ENCODE results near the gene ARHGAP42. TPM values are rescaled to one million over a fixed set of nuclear protein-coding genes. Genes with fewer than 3 reads are reported as not detected.

ARHGAP42 gene
- total and polyA plus RNA-seq, 8 donors = 2.3 to 119 (median 39.3) TPM

GRCh38 chr11:100711984-100712383 is 24.9 kb downstream of the ARHGAP42 start:
- Histone ChIP-seq H3K27ac (no peak overlapping the region), H3K9me3 (no peaks in the 10 kb centered on the region), H3K27me3 (no peaks in the 10 kb centered on the region), H3K36me3 (no peaks in the 10 kb centered on the region), H3K4me3 (no peak overlapping the region), H3K4me1 (no peaks in the 10 kb centered on the region)
- intact Hi-C loops (cut with DNase I; ENCODE audit: low total_unique reads) = no loop called here
- no peak for DNase-seq
- WGBS, 5 donors = 70 to 90% (median 88%) methylated on average over 3 of the region's 3 CpGs
- TF ChIP-seq POLR2A (IDR thresholded peaks at IDR 0.05) (no peak), EP300 (IDR thresholded peaks at IDR 0.05) (no peak)

GRCh38 chr11:100712583-100712982 is 25.5 kb downstream of the ARHGAP42 start:
- DNase-seq = no peak
- Histone ChIP-seq H3K27me3 (no peaks in the 10 kb centered on the region), H3K27ac (no peak overlapping the region), H3K4me3 (no peak overlapping the region), H3K9me3 (no peaks in the 10 kb centered on the region), H3K4me1 (no peaks in the 10 kb centered on the region), H3K36me3 (no peaks in the 10 kb centered on the region)
- TF ChIP-seq POLR2AphosphoS5 (IDR thresholded peaks at IDR 0.05) = no peak
- no peak for TF ChIP-seq POLR2A (IDR thresholded peaks at IDR 0.05)
- TF ChIP-seq CTCF (IDR thresholded peaks at IDR 0.05) = no peak
- TF ChIP-seq EP300 (IDR thresholded peaks at IDR 0.05) = no peak
- intact Hi-C loops (cut with DNase I; ENCODE audit: low total_unique reads) = no loop called here
- 38 to 63% (median 47%) methylated on average over 3 of the region's 3 CpGs for WGBS, 5 donors

GRCh38 chr11:100715165-100715761 is 28.2 kb downstream of the ARHGAP42 start:
- Histone ChIP-seq H3K4me1 (peaks cover 6 to 14% (median 11%) of the 10 kb centered on the region in 4 donors), H3K27me3 (no peaks in the 10 kb centered on the region), H3K4me3 (no peak overlapping the region), H3K36me3 (no peaks in the 10 kb centered on the region), H3K9me3 (no peaks in the 10 kb centered on the region), H3K27ac (no peak overlapping the region)
- no peak for TF ChIP-seq POLR2AphosphoS5 (IDR thresholded peaks at IDR 0.05)
- TF ChIP-seq CTCF (IDR thresholded peaks at IDR 0.05) = no peak
- TF ChIP-seq EP300 (IDR thresholded peaks at IDR 0.05) = no peak
- no peak for TF ChIP-seq POLR2A (IDR thresholded peaks at IDR 0.05)
- 87 to 92% (median 88%) methylated on average over 3 of the region's 3 CpGs for WGBS, 5 donors
- intact Hi-C loops (cut with DNase I; ENCODE audit: low total_unique reads) = no loop called here
- DNase-seq = no peak

GRCh38 chr11:100716838-100717237 is 29.8 kb downstream of the ARHGAP42 start:
- Histone ChIP-seq H3K9me3 (no peaks in the 10 kb centered on the region), H3K4me3 (no peak overlapping the region), H3K27me3 (no peaks in the 10 kb centered on the region), H3K4me1 (peaks cover 6 to 18% (median 12%) of the 10 kb centered on the region in 4 donors), H3K27ac (no peak overlapping the region), H3K36me3 (no peaks in the 10 kb centered on the region)
- TF ChIP-seq POLR2A (IDR thresholded peaks at IDR 0.05) (no peak), CTCF (IDR thresholded peaks at IDR 0.05) (no peak), EP300 (IDR thresholded peaks at IDR 0.05) (no peak), POLR2AphosphoS5 (IDR thresholded peaks at IDR 0.05) (no peak)
- 69 to 81% (median 80%) methylated on average over 3 of the region's 3 CpGs for WGBS, 5 donors
- intact Hi-C loops (cut with DNase I; ENCODE audit: low total_unique reads) = no loop called here
- no peak for DNase-seq

GRCh38 chr11:100719362-100719761 is 32.3 kb downstream of the ARHGAP42 start:
- DNase-seq = peak in 1 of 2 donors; percentile 67
- 12 to 30% (median 21%) methylated on average over 2 of the region's 2 CpGs for WGBS, 5 donors

More at GRCh38 chr11:100719362-100719761, 32.3 kb downstream of the ARHGAP42 start:
- no peak for TF ChIP-seq POLR2A (IDR thresholded peaks at IDR 0.05)
- no peak for TF ChIP-seq EP300 (IDR thresholded peaks at IDR 0.05)
- no peak for TF ChIP-seq CTCF (IDR thresholded peaks at IDR 0.05)
- TF ChIP-seq POLR2AphosphoS5 (IDR thresholded peaks at IDR 0.05) = no peak
- Histone ChIP-seq H3K27ac (peak overlapping the region; percentile 41 to 79 (median 59)), H3K4me1 (peaks cover 6 to 18% (median 12%) of the 10 kb centered on the region in 4 donors), H3K4me3 (no peak overlapping the region), H3K27me3 (no peaks in the 10 kb centered on the region), H3K36me3 (no peaks in the 10 kb centered on the region), H3K9me3 (no peaks in the 10 kb centered on the region)
- intact Hi-C loops (cut with DNase I; ENCODE audit: low total_unique reads) = no loop called here

Data from stomach (tissue), 9 donors.